Measurements from ENCODE around the gene IFNL4.

IFNL4 gene

GRCh38 chr19:39265321-39265916 lies 16.8 kb upstream of the IFNL4 start:
- Histone ChIP-seq H3K4me3 (ENCODE audit: insufficient read length, low read depth) (no peak overlapping the region), H3K36me3 (ENCODE audit: insufficient read depth, insufficient read length, low read length) (no peaks in the 10 kb centered on the region), H3K27me3 (ENCODE audit: insufficient read depth, insufficient read length) (peaks cover 42% of the 10 kb centered on the region), H3K4me1 (ENCODE audit: insufficient read depth, insufficient read length) (peaks cover 7% of the 10 kb centered on the region), H3K9me3 (ENCODE audit: insufficient read depth, low read length) (no peaks in the 10 kb centered on the region), H3K9ac (ENCODE audit: insufficient read length, low read depth) (no peak overlapping the region)
- TF ChIP-seq YY1 (IDR thresholded peaks at IDR 0.05; ENCODE audit: insufficient read depth, insufficient read length) (no peak), SUZ12 (IDR thresholded peaks at IDR 0.05; ENCODE audit: extremely low read depth, insufficient read depth, insufficient read length) (no peak), ZNF274 (IDR thresholded peaks at IDR 0.05; ENCODE audit: low read depth, low read length) (no peak)
- no peak for DNase-seq (ENCODE audit: low read depth, low spot score)

- peak overlapping the region; percentile 26 for H3K9ac ChIP-seq (ENCODE audit: insufficient read length, low read depth)
- DNase-seq (ENCODE audit: low read depth, low spot score) = no peak
Measured at GRCh38 chr19:39264306-39265290, 15.9 kb upstream of the IFNL4 start.

GRCh38 chr19:39263912-39264305 lies 15.3 kb upstream of the IFNL4 start:
- Histone ChIP-seq H3K36me3 (ENCODE audit: insufficient read depth, insufficient read length, low read length) (no peaks in the 10 kb centered on the region), H3K9ac (ENCODE audit: insufficient read length, low read depth) (peak overlapping the region; percentile 26), H3K4me3 (ENCODE audit: insufficient read length, low read depth) (peak overlapping the region; percentile 21), H3K4me1 (ENCODE audit: insufficient read depth, insufficient read length) (peaks cover 7% of the 10 kb centered on the region), H3K27me3 (ENCODE audit: insufficient read depth, insufficient read length) (peaks cover 42% of the 10 kb centered on the region), H3K9me3 (ENCODE audit: insufficient read depth, low read length) (no peaks in the 10 kb centered on the region)
- TF ChIP-seq SUZ12 (IDR thresholded peaks at IDR 0.05; ENCODE audit: extremely low read depth, insufficient read depth, insufficient read length) (no peak), YY1 (IDR thresholded peaks at IDR 0.05; ENCODE audit: insufficient read depth, insufficient read length) (no peak), ZNF274 (IDR thresholded peaks at IDR 0.05; ENCODE audit: low read depth, low read length) (no peak)
- no peak for DNase-seq (ENCODE audit: low read depth, low spot score)

More at GRCh38 chr19:39264306-39265290, 15.9 kb upstream of the IFNL4 start:
- TF ChIP-seq ZNF274 (IDR thresholded peaks at IDR 0.05; ENCODE audit: low read depth, low read length) = no peak
- TF ChIP-seq SUZ12 (IDR thresholded peaks at IDR 0.05; ENCODE audit: extremely low read depth, insufficient read depth, insufficient read length) = no peak
- TF ChIP-seq YY1 (IDR thresholded peaks at IDR 0.05; ENCODE audit: insufficient read depth, insufficient read length) = no peak
- Histone ChIP-seq H3K4me3 (ENCODE audit: insufficient read length, low read depth) (peak overlapping the region; percentile 21), H3K27me3 (ENCODE audit: insufficient read depth, insufficient read length) (peaks cover 42% of the 10 kb centered on the region), H3K36me3 (ENCODE audit: insufficient read depth, insufficient read length, low read length) (no peaks in the 10 kb centered on the region), H3K9me3 (ENCODE audit: insufficient read depth, low read length) (no peaks in the 10 kb centered on the region), H3K4me1 (ENCODE audit: insufficient read depth, insufficient read length) (peaks cover 7% of the 10 kb centered on the region)

- TF ChIP-seq ZNF274 (IDR thresholded peaks at IDR 0.05; ENCODE audit: low read depth, low read length) (no peak), YY1 (IDR thresholded peaks at IDR 0.05; ENCODE audit: insufficient read depth, insufficient read length) (no peak), SUZ12 (IDR thresholded peaks at IDR 0.05; ENCODE audit: extremely low read depth, insufficient read depth, insufficient read length) (no peak)
- H3K9me3 ChIP-seq (ENCODE audit: insufficient read depth, low read length) = no peaks in the 10 kb centered on the region
- no peaks in the 10 kb centered on the region for H3K36me3 ChIP-seq (ENCODE audit: insufficient read depth, insufficient read length, low read length)
- peaks cover 7% of the 10 kb centered on the region for H3K4me1 ChIP-seq (ENCODE audit: insufficient read depth, insufficient read length)
- no peak overlapping the region for H3K9ac ChIP-seq (ENCODE audit: insufficient read length, low read depth)
- no peak overlapping the region for H3K4me3 ChIP-seq (ENCODE audit: insufficient read length, low read depth)
- peaks cover 42% of the 10 kb centered on the region for H3K27me3 ChIP-seq (ENCODE audit: insufficient read depth, insufficient read length)
- DNase-seq (ENCODE audit: low read depth, low spot score) = no peak
Measured at GRCh38 chr19:39262496-39262895, 13.8 kb upstream of the IFNL4 start.

- no peak for TF ChIP-seq ZNF274 (IDR thresholded peaks at IDR 0.05; ENCODE audit: low read depth, low read length)
- TF ChIP-seq SUZ12 (IDR thresholded peaks at IDR 0.05; ENCODE audit: extremely low read depth, insufficient read depth, insufficient read length) = no peak
- no peak for TF ChIP-seq YY1 (IDR thresholded peaks at IDR 0.05; ENCODE audit: insufficient read depth, insufficient read length)
- Histone ChIP-seq H3K4me1 (ENCODE audit: insufficient read depth, insufficient read length) (peaks cover 7% of the 10 kb centered on the region), H3K4me3 (ENCODE audit: insufficient read length, low read depth) (no peak overlapping the region), H3K9ac (ENCODE audit: insufficient read length, low read depth) (no peak overlapping the region), H3K9me3 (ENCODE audit: insufficient read depth, low read length) (no peaks in the 10 kb centered on the region), H3K27me3 (ENCODE audit: insufficient read depth, insufficient read length) (peaks cover 42% of the 10 kb centered on the region), H3K36me3 (ENCODE audit: insufficient read depth, insufficient read length, low read length) (no peaks in the 10 kb centered on the region)
- DNase-seq (ENCODE audit: low read depth, low spot score) = no peak
Measured at GRCh38 chr19:39261704-39262103, 13.0 kb upstream of the IFNL4 start.

GRCh38 chr19:39257227-39257626 lies 8.6 kb upstream of the IFNL4 start:
- peaks cover 9% of the 10 kb centered on the region for H3K27me3 ChIP-seq (ENCODE audit: insufficient read depth, insufficient read length)
- no peak overlapping the region for H3K4me3 ChIP-seq (ENCODE audit: insufficient read length, low read depth)

More at GRCh38 chr19:39257227-39257626, 8.6 kb upstream of the IFNL4 start:
- H3K9me3 ChIP-seq (ENCODE audit: insufficient read depth, low read length) = no peaks in the 10 kb centered on the region
- H3K9ac ChIP-seq (ENCODE audit: insufficient read length, low read depth) = no peak overlapping the region
- DNase-seq (ENCODE audit: low read depth, low spot score) = no peak
- H3K4me1 ChIP-seq (ENCODE audit: insufficient read depth, insufficient read length) = no peaks in the 10 kb centered on the region
- TF ChIP-seq SUZ12 (IDR thresholded peaks at IDR 0.05; ENCODE audit: extremely low read depth, insufficient read depth, insufficient read length) (no peak), YY1 (IDR thresholded peaks at IDR 0.05; ENCODE audit: insufficient read depth, insufficient read length) (no peak), ZNF274 (IDR thresholded peaks at IDR 0.05; ENCODE audit: low read depth, low read length) (no peak)
- H3K36me3 ChIP-seq (ENCODE audit: insufficient read depth, insufficient read length, low read length) = no peaks in the 10 kb centered on the region
